RWPE1 (cell line): Measurements from ENCODE around the gene CEACAM1.
"Not testable (repeated sequence)": the region's sequence is repeated elsewhere in the genome, so short reads cannot be mapped to it uniquely, and the experiment has no call there.

ENCODE experiments used
- CTCF ChIA-PET: fragments of 350-600 bp; sonication (Branson Sonifier 250); formaldehyde crosslinking; extraction: SDS; loops from one replicate; lab custom pipeline; 2021; lab: Yijun Ruan, JAX
- POLR2A ChIA-PET: fragments of 400-600 bp; formaldehyde crosslinking; extraction: SDS; loops from one replicate; lab custom pipeline; 2020; ENCODE audit warnings: antibody characterized with exemption; ENCODE audit not compliant: low non-redundant PET; lab: Yijun Ruan, JAX
- DNase-seq: peaks from one replicate; pipeline ENCODE4 v3.0.0; 2012; ENCODE audit warnings: low spot score
- H3K27ac ChIP-seq: fragments of 450-650 bp; 2 replicates; pipeline ENCODE4 v1.5.1; 2017
- CTCF ChIP-seq: fragments of 450-650 bp; conservative IDR thresholded peaks from 2 replicates; pipeline ENCODE4 v1.5.1; 2017; ENCODE audit warnings: low read depth, mild to moderate bottlenecking

Gene CEACAM1

GRCh38 chr19:42555801-42556200 is 27.5 kb upstream of the CEACAM1 start:
- H3K27ac ChIP-seq = no peak overlapping the region
- ChIA-PET CTCF (interaction anchor here (1.2 kb wide), 1 partner anchor 40 kb away, joined by 5 read pairs; no protein-coding TSS in a partner anchor), POLR2A (no interaction called here)
- TF ChIP-seq CTCF = no peak
- DNase-seq = no peak

- H3K27ac ChIP-seq = no peak overlapping the region
- POLR2A ChIA-PET = no interaction called here
- no peak for DNase-seq
- TF ChIP-seq CTCF = no peak
- CTCF ChIA-PET = no interaction called here
These were observed 27.0 kb upstream of the CEACAM1 start for GRCh38 chr19:42555317-42555716.

GRCh38 chr19:42554046-42554575 is 25.8 kb upstream of the CEACAM1 start:
- no peak for TF ChIP-seq CTCF
- no peak overlapping the region for H3K27ac ChIP-seq
- ChIA-PET POLR2A (no interaction called here), CTCF (no interaction called here)
- no peak for DNase-seq

- DNase-seq = no peak
- H3K27ac ChIP-seq = no peak overlapping the region
- ChIA-PET CTCF (no interaction called here), POLR2A (no interaction called here)
- TF ChIP-seq CTCF = no peak
These were observed 25.2 kb upstream of the CEACAM1 start for GRCh38 chr19:42553292-42554045.

- CTCF ChIA-PET = no interaction called here
- POLR2A ChIA-PET = no interaction called here
These were observed 24.1 kb upstream of the CEACAM1 start for GRCh38 chr19:42552086-42553065.

GRCh38 chr19:42550521-42550920 is 22.2 kb upstream of the CEACAM1 start:
- DNase-seq, H3K27ac ChIP-seq, CTCF ChIA-PET, POLR2A ChIA-PET: not testable (repeated sequence)

More at GRCh38 chr19:42552086-42553065, 24.1 kb upstream of the CEACAM1 start:
- H3K27ac ChIP-seq = no peak overlapping the region
- no peak for TF ChIP-seq CTCF
- no peak for DNase-seq

GRCh38 chr19:42549067-42549466 is 20.8 kb upstream of the CEACAM1 start:
- POLR2A ChIA-PET, DNase-seq, H3K27ac ChIP-seq, CTCF ChIA-PET: not testable (repeated sequence)
